Right lobe of liver (tissue), 4 donors: Measurements from ENCODE around the gene PDGFB.

ENCODE experiments used
- CTCF ChIP-seq, 4 donors: fragments of 200-600 bp in 3 of 4; fragments of 450-650 bp in 1 of 4; IDR thresholded peaks; one replicate each; pipeline versions ENCODE4 v1.5.1 to v1.8.0; 2016 to 2022; ENCODE audit warnings: antibody characterized with exemption in 4 of 4, mild to moderate bottlenecking in 2 of 4
- POLR2A ChIP-seq: fragments of 450-650 bp; IDR thresholded peaks from one replicate; pipeline ENCODE4 v1.6.1; 2017; ENCODE audit warnings: antibody characterized with exemption, mild to moderate bottlenecking
- donor health status: DM: no; HTN: no; CAD: no.
- donor health status: DM: no; HTN: no; CAD: no.
- donor health status: DM: no; HTN: yes; CAD: no.

GRCh38 chr22:39287076-39287725 is 42.4 kb upstream of the PDGFB start:
- no peak for TF ChIP-seq CTCF (IDR thresholded peaks at IDR 0.05)
- TF ChIP-seq POLR2A: no peak
